Prostate gland (tissue), 2 donors: ENCODE results near the gene SMG6. TPM values are rescaled to one million over a fixed set of nuclear protein-coding genes. Genes with fewer than 3 reads are reported as not detected.
A peak's percentile ranks its signal among the peaks of the same experiment; 100 is the strongest.
"Not testable (repeated sequence)": the region's sequence is repeated elsewhere in the genome, so short reads cannot be mapped to it uniquely, and the experiment has no call there.

ENCODE experiments used
- DNase-seq: peaks from one replicate; pipeline ENCODE4 v3.0.0-alpha.2; 2019; ENCODE audit warnings: low spot score
- H3K27ac ChIP-seq, 2 donors: fragments of 200-600 bp; sonication (generic); 2 replicates each; pipeline ENCODE4 v1.5.1; 2017 to 2019
- H3K27me3 ChIP-seq: fragments of 200-600 bp; sonication (generic); replicated peaks from 2 replicates; pipeline ENCODE4 v1.5.1; 2019; ENCODE audit not compliant: insufficient read depth
- H3K36me3 ChIP-seq, 2 donors: fragments of 200-600 bp; sonication (generic); 1 replicate in 1 of 2; 2 replicates in 1 of 2; pipeline versions ENCODE4 v1.5.1 to v1.8.1; 2017 to 2019
- H3K4me1 ChIP-seq: fragments of 200-600 bp; sonication (generic); replicated peaks from 2 replicates; pipeline ENCODE4 v1.5.1; 2019
- H3K4me3 ChIP-seq, 2 donors: fragments of 200-600 bp; sonication (generic); 2 replicates each; pipeline ENCODE4 v1.5.1; 2017 to 2019
- H3K9me3 ChIP-seq: fragments of 200-600 bp; sonication (generic); 2 replicates; pipeline ENCODE4 v1.5.1; 2017
- POLR2A ChIP-seq: fragments of 450-650 bp; IDR thresholded peaks from one replicate; pipeline ENCODE4 v1.6.1; 2016; ENCODE audit warnings: antibody characterized with exemption, mild to moderate bottlenecking
- POLR2AphosphoS5 ChIP-seq: sonication (generic); formaldehyde crosslinking; IDR thresholded peaks from one replicate; pipeline ENCODE4 v1.6.1; 2017; ENCODE audit warnings: antibody characterized with exemption
- WGBS: methylation state at CpG from one replicate; pipeline ENCODE4 v1.1.5; 2018; 5-methylcytosine and 5-hydroxymethylcytosine counted together
- intact Hi-C: fragments of 100-400 bp; cut with DNase I; formaldehyde crosslinking; loops from one replicate; pipeline ENCODE4 v1.14.2; 2022
- total RNA-seq, 2 donors: library from RNA; depleted of rRNA; stranded (reverse); fragments of >200 nt; gene quantifications; one replicate each; pipeline ENCODE4 v1.1.0, GENCODE V29; 2016
- TF ChIP-seq, protein P1 (sequence below), 4 experiments: fragments of 200-600 bp in 2 of 4; fragments of 450-650 bp in 2 of 4; sonication (generic) in 2 of 4; IDR thresholded peaks; 1 replicate in 3 of 4; 2 replicates in 1 of 4; pipeline ENCODE4 v1.5.1; 2016 to 2019; ENCODE audit warnings: antibody characterized with exemption in 4 of 4, mild to moderate bottlenecking in 2 of 4, moderate library complexity in 2 of 4

The SMG6 gene
- total RNA-seq, 2 donors from 2014 or later = 23.8 to 56.0 TPM

DNA sequence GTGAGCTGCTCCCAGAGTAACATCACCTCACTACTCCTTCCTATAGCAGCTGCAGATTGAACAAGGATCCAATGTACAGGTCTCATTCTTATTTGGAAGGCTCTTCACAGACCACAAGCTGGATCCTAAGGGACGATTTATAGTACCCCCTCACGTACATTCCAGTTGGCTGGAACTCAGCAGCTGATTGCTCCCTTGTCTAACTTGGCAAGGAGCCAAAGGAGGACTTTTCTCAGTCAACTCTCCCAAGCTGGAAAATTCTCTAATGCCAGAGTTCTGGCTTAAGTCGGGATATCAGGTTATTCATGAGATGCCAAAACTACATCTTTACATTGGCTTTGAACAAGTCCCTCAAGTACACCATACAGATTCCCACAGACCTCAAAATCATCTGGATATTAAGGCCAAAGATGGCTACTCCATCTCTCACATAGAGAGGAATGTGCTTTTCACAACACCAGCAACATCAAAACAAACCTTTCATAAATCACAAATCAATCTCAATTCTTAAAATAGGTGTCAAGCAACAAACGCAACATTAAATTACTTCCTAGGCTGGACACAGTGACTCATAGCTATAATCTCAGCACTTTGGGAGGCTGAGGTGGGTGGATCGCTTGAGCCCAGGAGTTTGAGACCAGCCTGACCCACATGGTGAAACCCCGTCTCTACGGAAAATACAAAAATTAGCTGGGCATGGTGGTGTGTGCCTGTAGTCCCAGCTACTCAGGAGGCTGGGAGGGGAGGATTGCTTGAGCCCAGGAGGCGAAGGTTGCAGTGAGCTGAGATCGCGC is 39.3 kb downstream of the SMG6 start:
- no peak for DNase-seq
- 69% methylated on average over 10 of the region's 10 CpGs for whole genome bisulfite sequencing
- no peaks in the 10 kb centered on the region for H3K4me1 ChIP-seq
- TF ChIP-seq POLR2A = no peak
- TF ChIP-seq, protein P1, sequence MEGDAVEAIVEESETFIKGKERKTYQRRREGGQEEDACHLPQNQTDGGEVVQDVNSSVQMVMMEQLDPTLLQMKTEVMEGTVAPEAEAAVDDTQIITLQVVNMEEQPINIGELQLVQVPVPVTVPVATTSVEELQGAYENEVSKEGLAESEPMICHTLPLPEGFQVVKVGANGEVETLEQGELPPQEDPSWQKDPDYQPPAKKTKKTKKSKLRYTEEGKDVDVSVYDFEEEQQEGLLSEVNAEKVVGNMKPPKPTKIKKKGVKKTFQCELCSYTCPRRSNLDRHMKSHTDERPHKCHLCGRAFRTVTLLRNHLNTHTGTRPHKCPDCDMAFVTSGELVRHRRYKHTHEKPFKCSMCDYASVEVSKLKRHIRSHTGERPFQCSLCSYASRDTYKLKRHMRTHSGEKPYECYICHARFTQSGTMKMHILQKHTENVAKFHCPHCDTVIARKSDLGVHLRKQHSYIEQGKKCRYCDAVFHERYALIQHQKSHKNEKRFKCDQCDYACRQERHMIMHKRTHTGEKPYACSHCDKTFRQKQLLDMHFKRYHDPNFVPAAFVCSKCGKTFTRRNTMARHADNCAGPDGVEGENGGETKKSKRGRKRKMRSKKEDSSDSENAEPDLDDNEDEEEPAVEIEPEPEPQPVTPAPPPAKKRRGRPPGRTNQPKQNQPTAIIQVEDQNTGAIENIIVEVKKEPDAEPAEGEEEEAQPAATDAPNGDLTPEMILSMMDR (IDR thresholded peaks at IDR 0.05) = no peak
- TF ChIP-seq POLR2AphosphoS5 = no peak
- intact Hi-C loops = no loop called here
- no peak overlapping the region for H3K4me3 ChIP-seq
- peak overlapping the region; percentile 41 to 43 for H3K27ac ChIP-seq
- no peaks in the 10 kb centered on the region for H3K9me3 ChIP-seq
- no peaks in the 10 kb centered on the region for H3K36me3 ChIP-seq
- no peaks in the 10 kb centered on the region for H3K27me3 ChIP-seq

DNA sequence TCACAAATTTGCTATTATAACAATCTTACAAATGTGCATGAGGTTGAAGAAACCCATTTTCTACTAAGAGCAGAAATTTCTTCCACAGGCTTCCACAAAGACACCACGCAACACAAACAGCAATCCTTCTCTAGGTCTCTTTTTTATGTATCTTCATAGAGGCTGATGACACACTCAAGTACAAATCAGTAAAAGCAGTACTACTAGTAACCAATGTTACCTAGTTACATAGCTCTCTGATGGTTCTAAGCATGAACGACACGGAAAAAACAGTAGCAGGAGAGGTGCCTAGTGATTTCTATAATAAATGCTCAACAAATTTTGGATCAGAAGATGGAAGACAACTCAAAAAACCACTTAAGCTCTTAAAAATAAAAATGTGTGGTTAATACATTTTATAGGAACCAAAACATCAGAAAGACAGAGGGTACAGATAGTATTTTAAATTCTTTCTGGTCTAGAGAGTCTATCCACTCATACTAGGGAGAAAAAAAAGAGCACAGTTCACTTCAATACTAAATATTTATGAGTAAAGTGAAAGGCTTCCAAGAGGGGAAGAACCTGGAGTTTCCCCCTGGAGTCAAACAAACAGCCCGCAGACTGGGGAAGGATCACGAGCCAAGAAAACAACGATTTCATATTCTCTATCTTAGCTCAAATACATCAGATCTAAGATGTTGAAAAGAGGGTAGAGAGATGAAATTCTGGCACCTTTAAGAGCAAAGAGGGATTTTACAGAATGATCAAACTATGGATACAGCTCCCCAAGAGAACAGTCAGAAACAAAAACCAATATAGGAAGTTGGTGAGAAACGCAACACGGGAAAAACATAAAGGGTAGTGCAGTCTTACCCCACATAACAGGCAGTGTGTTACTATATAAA is 40.2 kb downstream of the SMG6 start:
- H3K36me3 ChIP-seq = no peaks in the 10 kb centered on the region
- WGBS = 37% methylated on average over 8 of the region's 8 CpGs
- H3K27ac ChIP-seq = peak overlapping the region; percentile 41 to 43
- H3K9me3 ChIP-seq = no peaks in the 10 kb centered on the region
- TF ChIP-seq POLR2A (no peak), POLR2AphosphoS5 (no peak)
- TF ChIP-seq, protein P1 (IDR thresholded peaks at IDR 0.05) = no peak
- no peak overlapping the region for H3K4me3 ChIP-seq
- H3K27me3 ChIP-seq = no peaks in the 10 kb centered on the region
- intact Hi-C loops = no loop called here
- no peak for DNase-seq
- H3K4me1 ChIP-seq = no peaks in the 10 kb centered on the region

DNA sequence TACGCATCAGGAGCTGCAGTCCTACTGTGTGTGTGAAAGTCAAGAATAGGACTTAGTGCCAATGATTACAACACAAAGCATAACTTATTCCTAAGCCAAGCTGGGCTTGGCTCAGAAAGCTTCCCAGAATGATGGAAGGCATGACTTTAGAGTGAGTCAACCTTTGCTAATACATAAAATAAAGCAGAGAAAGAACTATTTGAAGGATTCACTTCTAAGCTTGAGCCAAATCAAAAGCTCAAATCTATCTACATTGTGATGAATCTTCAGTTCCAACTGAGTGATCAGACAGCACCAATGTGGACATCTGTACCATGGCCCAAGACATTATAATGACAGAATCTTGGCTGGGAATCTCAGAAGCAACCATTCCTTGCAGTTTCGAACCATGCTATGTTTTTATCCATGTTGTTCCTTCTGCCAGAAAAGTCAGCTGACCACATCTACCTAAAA is 41.4 kb downstream of the SMG6 start:
- intact Hi-C loops = no loop called here
- no peaks in the 10 kb centered on the region for H3K4me1 ChIP-seq
- DNase-seq = no peak
- H3K27me3 ChIP-seq = no peaks in the 10 kb centered on the region
- WGBS = 81% methylated on average over 2 of the region's 2 CpGs
- TF ChIP-seq POLR2AphosphoS5 (no peak), POLR2A (no peak)
- TF ChIP-seq, protein P1 (IDR thresholded peaks at IDR 0.05) = no peak
- H3K27ac ChIP-seq = no peak overlapping the region
- no peaks in the 10 kb centered on the region for H3K9me3 ChIP-seq
- no peaks in the 10 kb centered on the region for H3K36me3 ChIP-seq
- no peak overlapping the region for H3K4me3 ChIP-seq

DNA sequence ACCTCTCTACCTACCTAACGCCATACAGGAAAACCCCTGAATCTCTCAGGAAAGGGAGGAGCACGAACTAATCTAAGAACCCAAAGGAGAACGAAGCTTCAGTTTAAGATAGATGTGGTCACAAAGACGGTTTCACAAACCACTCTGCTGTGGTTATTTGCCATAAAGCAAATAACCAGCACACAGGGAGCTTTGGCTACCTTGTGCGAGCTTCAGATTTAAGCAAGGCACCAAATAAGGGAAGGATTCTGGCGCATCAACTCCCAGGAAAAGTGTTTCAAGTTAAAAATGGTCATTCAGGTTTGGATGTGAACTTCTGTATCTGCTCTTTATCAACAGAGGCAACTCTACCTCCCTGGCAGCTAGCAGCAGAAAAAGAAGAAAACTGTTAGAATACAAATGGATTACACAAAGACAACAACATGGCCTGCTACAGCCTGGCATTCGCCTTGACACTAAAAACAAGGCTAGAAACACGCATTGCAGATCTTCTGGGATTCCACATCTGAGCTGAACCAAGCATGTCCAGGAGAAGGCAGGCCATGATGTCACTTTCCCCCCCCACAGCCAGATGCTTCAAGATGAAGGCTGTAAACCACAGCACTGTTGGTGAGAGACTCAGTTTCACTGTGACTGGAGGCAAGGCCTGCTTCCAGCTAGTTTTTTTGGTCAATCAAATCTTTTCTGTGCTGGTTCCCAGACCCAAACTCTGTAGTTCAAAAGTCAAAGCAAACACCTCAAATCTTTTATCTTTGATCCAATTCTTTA is 43.6 kb downstream of the SMG6 start:
- Histone ChIP-seq H3K9me3 (no peaks in the 10 kb centered on the region), H3K27me3 (no peaks in the 10 kb centered on the region), H3K4me1 (no peaks in the 10 kb centered on the region), H3K4me3 (no peak overlapping the region), H3K36me3 (no peaks in the 10 kb centered on the region), H3K27ac (no peak overlapping the region)
- TF ChIP-seq POLR2A (no peak), POLR2AphosphoS5 (no peak)
- TF ChIP-seq, protein P1 (IDR thresholded peaks at IDR 0.05) = no peak
- intact Hi-C loops = no loop called here
- WGBS = 79% methylated on average over 8 of the region's 8 CpGs
- no peak for DNase-seq

DNA sequence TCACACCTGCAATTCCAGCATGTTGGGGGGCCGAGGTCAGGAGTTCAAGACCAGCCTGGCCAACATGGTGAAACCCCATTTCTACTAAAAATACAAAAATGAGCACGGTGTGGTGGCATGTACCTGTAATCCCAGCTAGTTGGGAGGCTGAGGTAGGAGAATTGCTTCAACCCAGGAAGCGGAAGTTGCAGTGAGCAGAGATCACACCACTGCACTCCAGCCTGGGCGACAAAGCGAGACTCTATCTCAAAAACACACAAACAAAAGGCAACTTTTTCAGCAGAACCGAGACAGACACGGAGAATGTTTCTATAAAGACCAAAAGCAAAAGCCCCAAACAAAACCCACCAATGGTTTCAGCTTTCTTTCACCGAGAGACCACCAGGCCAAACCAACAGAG is 44.8 kb downstream of the SMG6 start:
- intact Hi-C loops, H3K27me3 ChIP-seq, H3K9me3 ChIP-seq, H3K4me3 ChIP-seq, H3K27ac ChIP-seq, H3K4me1 ChIP-seq, DNase-seq, H3K36me3 ChIP-seq: not testable (repeated sequence)
- 77% methylated on average over 8 of the region's 8 CpGs for WGBS
